Stimulated activated CD8-positive, alpha-beta memory T cell treated with anti-CD3 and anti-CD28 coated beads, Interleukin-7, amount 100 ng/mL, for 4 hours (primary cell): ENCODE measurements around the gene WASF1.
"Not testable (repeated sequence)": the region's sequence is repeated elsewhere in the genome, so short reads cannot be mapped to it uniquely, and the experiment has no call there.

Source experiments
- DNase-seq, 2 donors: peaks; one replicate each; pipeline ENCODE4 v3.0.0-alpha.2; 2020; ENCODE audit warnings: low read depth in 2 of 2

Gene WASF1

DNA sequence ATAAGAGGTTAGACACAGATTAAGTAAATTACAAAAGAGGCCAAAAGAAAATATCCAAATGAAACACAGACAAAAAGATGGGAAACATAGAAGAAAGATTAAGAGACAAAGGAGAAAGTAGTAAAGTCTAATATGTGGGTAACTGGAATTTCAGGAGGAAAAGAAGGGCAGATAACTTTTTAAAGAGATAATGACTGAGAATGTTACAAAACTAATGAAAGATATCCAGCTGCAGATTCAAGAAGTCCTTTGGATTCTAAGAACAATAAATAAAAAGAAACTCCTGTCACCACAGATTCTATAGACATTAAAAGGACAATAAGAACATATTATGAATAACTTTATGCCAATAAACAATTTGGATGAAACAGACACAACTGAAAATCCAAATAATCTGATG lies 90.1 kb downstream of the WASF1 start:
- DNase-seq = no peak

DNA sequence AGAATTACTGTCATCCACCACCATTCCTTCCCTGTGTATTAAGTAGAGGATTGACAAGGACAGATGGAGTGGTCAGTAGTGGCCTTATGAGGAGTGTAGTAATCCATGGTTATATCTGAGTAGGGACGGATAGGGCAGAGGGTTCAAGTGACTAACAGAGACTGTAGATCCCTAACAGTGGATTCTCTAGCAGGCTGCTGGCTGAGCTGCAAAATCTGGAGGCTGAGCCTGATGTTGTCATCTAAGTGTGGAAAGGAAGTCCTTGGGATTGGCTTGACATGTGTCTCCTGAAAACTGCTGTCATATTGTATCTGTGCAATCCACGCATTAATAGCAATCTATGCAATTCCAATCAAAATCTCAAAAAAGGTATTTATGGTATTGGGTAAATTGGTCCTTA lies 94.2 kb downstream of the WASF1 start:
- DNase-seq = no peak

- DNase-seq = no peak
Measured at GRCh38 chr6:110083875-110084585, 95.4 kb downstream of the WASF1 start.

DNA sequence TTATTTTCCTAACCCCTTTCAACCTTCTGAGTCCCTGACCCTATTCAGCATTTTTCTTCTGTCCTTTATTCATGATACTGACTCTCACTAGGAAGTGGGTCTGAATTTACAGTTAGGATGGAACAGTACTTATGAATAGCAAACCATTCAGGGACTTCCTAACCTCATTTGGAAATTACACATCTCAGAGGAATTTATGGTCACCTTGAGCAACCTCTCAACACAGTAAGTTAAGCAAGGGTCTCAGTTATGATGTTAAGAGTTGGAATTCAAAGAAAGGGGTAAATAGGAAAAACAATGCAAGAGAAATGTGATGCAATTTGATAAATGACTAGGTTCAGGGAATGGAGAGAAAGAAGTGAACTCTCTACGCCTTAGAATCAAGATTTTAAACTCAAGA lies 104.1 kb downstream of the WASF1 start:
- DNase-seq = no peak

GRCh38 chr6:110073474-110073873 lies 106.0 kb downstream of the WASF1 start:
- not testable (repeated sequence) for DNase-seq

- DNase-seq = no peak
Measured at GRCh38 chr6:110068592-110068967, 110.9 kb downstream of the WASF1 start.

DNA sequence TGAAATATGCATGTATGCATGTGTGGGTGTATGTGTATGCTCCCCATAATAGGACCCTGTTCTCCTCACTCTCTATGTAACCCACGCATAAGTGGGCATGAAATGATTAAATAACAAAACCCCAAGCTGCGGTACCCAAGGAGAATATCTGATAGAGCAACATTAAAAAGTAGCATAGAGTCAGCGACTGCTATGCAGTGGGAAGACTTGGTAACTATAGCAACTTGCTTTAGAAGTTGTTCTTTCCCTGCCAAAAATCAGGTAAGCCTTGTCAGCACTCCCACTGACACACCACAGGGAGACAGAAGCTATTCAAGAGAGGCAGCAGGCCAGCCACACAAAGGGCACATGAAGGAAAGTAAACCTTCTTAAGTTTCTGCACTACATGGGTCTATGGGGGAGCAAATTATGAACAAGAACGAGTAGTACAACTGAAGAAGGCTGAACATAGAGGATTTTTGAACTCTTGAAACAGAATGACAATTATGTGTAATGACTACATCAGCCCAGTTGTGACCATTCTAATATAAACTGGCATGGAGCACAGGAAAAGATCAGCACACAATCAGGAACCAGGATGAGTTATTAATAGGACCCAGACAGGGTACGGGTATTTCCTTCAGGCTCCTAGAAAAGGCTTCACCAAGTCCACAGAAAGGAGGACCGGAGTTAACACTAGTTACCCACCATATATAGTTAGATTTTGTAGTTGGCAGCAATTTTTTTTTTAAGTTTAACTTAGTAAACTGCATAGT lies 111.5 kb downstream of the WASF1 start:
- no peak for DNase-seq

- DNase-seq = no peak
Measured at GRCh38 chr6:110064744-110065524, 114.5 kb downstream of the WASF1 start.

DNA sequence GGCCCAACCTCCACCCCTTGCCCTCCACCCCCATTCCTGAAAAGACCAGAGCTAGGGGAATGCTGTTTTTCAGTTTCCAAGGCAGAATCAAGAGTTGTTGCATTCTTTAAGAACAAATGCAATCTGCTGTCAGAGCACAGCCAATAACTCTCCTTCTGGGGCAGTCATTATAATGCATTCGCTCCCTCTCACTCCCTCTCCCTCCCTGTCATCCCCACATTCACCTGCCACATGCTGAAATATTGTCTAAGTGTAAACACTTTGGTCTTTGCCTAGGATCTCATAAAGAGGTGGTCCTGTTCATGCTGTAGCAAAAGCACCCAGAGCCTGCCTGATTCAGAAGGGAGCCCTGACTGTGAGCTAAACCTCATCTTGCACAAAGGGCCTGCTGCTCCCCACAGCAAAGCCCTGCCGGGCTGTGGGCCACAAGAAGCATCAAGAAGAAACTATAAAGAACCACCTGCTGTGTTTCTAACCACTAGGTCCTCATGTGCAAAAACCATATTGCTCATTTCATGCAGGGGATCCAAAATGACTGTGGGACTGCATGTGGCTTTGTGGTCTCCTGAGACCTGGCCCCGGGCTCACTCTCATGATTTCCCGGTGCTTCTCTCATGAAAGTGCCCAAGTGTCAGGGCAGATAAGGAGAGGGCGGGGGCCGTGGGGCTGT lies 115.7 kb downstream of the WASF1 start:
- DNase-seq = no peak

DNA sequence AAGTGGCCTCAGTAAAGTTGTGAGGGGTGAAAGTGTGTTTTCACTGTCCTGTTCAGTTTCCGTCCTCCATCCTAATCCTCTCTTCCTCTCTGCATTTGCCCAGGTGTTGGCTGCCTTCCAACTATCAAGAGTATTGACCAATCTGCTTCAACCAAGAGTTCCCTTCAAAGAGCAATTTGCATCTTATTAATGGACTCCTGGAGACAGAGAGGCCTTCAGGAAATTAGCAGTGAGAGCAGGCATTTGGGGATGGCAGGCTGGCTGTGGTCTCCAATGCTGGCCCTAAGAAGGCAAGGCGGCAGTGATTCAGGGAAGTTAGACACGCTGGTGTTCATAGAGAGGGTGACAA lies 124.1 kb downstream of the WASF1 start:
- DNase-seq = no peak

- DNase-seq = no peak
Measured at GRCh38 chr6:110054664-110055386, 124.6 kb downstream of the WASF1 start.

DNA sequence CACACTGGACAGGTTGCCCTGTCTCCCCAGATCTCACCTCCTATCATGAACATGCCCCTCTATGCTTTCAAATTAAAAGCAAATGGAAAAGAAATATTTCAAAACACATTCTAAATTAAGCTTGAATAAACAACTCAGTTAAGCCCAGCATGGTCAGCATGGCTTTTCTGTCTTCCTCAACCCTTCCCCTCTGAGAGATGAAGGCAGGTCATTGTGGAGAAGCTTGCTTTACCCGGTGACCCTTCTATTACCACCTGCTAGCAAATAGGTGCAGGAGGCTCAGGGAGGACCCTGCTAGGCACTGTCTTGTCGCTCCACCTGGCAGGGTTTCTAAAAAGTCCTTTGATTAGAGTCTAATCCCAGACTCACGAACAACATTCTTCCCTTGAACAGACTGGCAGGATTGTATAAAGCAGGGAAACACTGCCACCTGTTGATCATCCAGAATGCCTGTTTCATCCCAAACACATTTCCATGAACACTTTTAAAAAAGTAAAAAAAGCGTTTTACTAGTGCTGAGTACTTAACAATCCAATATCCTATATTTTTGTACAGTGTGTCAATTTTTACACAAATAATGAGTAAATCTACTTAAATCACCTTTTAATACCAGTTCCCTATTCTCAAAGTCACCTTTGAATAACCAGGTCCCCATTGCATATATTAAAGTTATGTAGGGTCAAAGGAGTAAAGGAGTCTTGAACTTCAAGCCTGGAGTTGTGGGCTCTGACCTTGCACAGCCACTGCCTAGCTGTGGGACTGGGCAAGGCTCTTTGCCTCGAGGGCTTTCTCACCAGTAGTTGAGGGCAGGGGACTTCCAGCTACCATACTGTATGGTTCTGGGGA lies 125.9 kb downstream of the WASF1 start:
- DNase-seq = no peak

DNA sequence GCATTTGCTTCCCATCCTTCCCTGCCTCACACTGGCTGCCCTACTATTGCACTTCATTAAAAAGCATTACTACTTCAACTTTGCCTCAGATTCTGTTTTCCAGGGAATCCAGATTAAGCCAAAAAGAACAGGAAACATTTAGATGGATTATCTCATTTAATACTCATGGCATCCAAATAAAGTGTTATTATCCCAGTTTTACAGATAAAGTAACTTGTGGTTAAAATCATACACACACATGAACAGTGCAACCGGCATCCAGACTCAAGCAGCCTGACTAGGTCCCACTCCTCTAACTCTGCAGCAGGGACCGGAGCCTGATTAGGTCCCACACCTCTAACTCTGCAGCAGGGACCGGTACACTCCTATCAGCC lies 129.0 kb downstream of the WASF1 start:
- DNase-seq = no peak
